ENCODE measurements around the gene DCAF7.

DCAF7 gene

DNA sequence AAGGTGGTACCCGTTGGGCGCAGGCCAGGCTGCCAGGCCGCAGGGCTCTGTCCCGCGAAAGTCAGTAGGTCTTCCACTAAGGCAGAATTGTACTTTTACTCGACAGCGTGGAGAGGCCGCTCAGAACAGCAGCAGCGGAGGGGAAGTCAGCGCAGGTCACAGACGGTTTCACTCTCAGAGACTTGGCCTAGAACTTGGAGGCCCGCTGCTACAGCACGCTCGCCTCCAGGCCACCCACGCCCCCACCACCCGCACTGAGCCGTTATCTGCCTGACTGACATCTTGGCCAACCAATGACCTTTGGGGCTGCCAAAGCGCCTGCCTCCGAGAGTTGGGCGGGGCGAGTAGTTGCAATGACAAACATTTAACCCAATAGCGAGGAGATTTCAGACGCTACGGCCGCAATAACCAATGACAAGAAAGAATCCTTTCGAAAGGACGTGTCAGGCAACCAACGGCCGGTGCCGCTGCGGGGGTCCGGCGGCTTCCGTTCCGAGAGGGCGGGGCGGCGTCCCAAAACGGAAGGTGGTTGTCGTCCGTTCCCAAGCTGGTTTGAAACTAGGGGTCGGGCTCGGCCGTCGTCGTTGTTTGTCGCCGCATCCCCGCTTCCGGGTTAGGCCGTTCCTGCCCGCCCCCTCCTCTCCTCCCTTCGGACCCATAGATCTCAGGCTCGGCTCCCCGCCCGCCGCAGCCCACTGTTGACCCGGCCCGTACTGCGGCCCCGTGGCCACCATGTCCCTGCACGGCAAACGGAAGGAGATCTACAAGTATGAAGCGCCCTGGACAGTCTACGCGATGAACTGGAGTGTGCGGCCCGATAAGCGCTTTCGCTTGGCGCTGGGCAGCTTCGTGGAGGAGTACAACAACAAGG, at the start of gene DCAF7:
Gene DCAF7 (plus strand): TSS at position 532 of the 871 bp plus-strand sequence. CDS start 201 bp downstream, at position 733.
- CTCF ChIA-PET = interaction anchor here (1.0 to 1.3 kb wide), 4 partner anchors 47 to 125 kb away, joined by 3 to 7 read pairs (median 4); no protein-coding TSS in a partner anchor
- TF ChIP-seq CTCF (IDR thresholded peaks at IDR 0.05; ENCODE audit: insufficient read depth, low read length, missing control alignments) = no peak
- H3K4me3 ChIP-seq (ENCODE audit: low read depth, low read length) = peak within 1 kb of the TSS; percentile 85
- POLR2A ChIA-PET = interaction anchor here (0.6 to 0.9 kb wide), 2 partner anchors 15 to 22 kb away, joined by 3 read pairs; no protein-coding TSS in a partner anchor
- peak; percentile 99 for DNase-seq (ENCODE audit: low read depth, low spot score)

- DNase-seq (ENCODE audit: low read depth, low spot score) = no peak
- CTCF ChIA-PET = no interaction called here
- TF ChIP-seq CTCF (IDR thresholded peaks at IDR 0.05; ENCODE audit: insufficient read depth, low read length, missing control alignments) = no peak
- no peak overlapping the region for H3K4me3 ChIP-seq (ENCODE audit: low read depth, low read length)
- POLR2A ChIA-PET = no interaction called here
Observed at GRCh38 chr17:63500543-63501390, 49.5 kb upstream of the DCAF7 start.

- TF ChIP-seq CTCF (IDR thresholded peaks at IDR 0.05; ENCODE audit: insufficient read depth, low read length, missing control alignments) = no peak
- POLR2A ChIA-PET = interaction anchor here (0.6 kb wide), 1 partner anchor 1031 kb away, joined by 3 read pairs; no protein-coding TSS in a partner anchor
- CTCF ChIA-PET = interaction anchor here (1.0 to 1.3 kb wide), 3 partner anchors 25 to 77 kb away, joined by 3 to 7 read pairs (median 7); partner anchors contain the start of gene DCAF7
- no peak for DNase-seq (ENCODE audit: low read depth, low spot score)
- H3K4me3 ChIP-seq (ENCODE audit: low read depth, low read length) = no peak overlapping the region
Observed at GRCh38 chr17:63503341-63503705, 47.0 kb upstream of the DCAF7 start.

- DNase-seq (ENCODE audit: low read depth, low spot score) = no peak
- ChIA-PET CTCF (no interaction called here), POLR2A (no interaction called here)
- no peak for TF ChIP-seq CTCF (IDR thresholded peaks at IDR 0.05; ENCODE audit: insufficient read depth, low read length, missing control alignments)
- H3K4me3 ChIP-seq (ENCODE audit: low read depth, low read length) = no peak overlapping the region
Observed at GRCh38 chr17:63504261-63504660, 46.0 kb upstream of the DCAF7 start.

- ChIA-PET CTCF (no interaction called here), POLR2A (no interaction called here)
- no peak for DNase-seq (ENCODE audit: low read depth, low spot score)
- H3K4me3 ChIP-seq (ENCODE audit: low read depth, low read length) = no peak overlapping the region
- TF ChIP-seq CTCF (IDR thresholded peaks at IDR 0.05; ENCODE audit: insufficient read depth, low read length, missing control alignments) = no peak
Observed at GRCh38 chr17:63505341-63505740, 44.9 kb upstream of the DCAF7 start.

- CTCF ChIA-PET = interaction anchor here (1.8 kb wide), 1 partner anchor 9 kb away, joined by 4 read pairs; no protein-coding TSS in a partner anchor
- POLR2A ChIA-PET = no interaction called here
- H3K4me3 ChIP-seq (ENCODE audit: low read depth, low read length) = no peak overlapping the region
- no peak for DNase-seq (ENCODE audit: low read depth, low spot score)
- TF ChIP-seq CTCF (IDR thresholded peaks at IDR 0.05; ENCODE audit: insufficient read depth, low read length, missing control alignments) = no peak
Observed at GRCh38 chr17:63506627-63507026, 43.6 kb upstream of the DCAF7 start.

All from AG04449 (cell line).